SK-N-SH (cell line): ENCODE data around the gene NOXRED1.
"Not testable (repeated sequence)": the region's sequence is repeated elsewhere in the genome, so short reads cannot be mapped to it uniquely, and the experiment has no call there.

Experiments used
- CHD2 ChIP-seq: fragments of 150-350 bp; IDR thresholded peaks from 2 replicates; pipeline ENCODE4 v1.6.1; 2018; ENCODE audit warnings: low read length; ENCODE audit not compliant: partially characterized antibody
- POLR2AphosphoS5 ChIP-seq: IDR thresholded peaks from 2 replicates; pipeline ENCODE4 v1.6.1; 2012; ENCODE audit warnings: low read depth, low read length
- RAD21 ChIP-seq: IDR thresholded peaks from 2 replicates; pipeline ENCODE4 v1.6.1; 2012; ENCODE audit warnings: mild to moderate bottlenecking, low read length
- TCF12 ChIP-seq: IDR thresholded peaks from 2 replicates; pipeline ENCODE4 v1.4.0; 2012
- ZBTB33 ChIP-seq: IDR thresholded peaks from 2 replicates; pipeline ENCODE4 v1.4.0; 2012; ENCODE audit warnings: low read depth, borderline replicate concordance
- TF ChIP-seq, protein P1 (sequence below): fragments of 200-600 bp; sonication (generic); IDR thresholded peaks from 2 replicates; pipeline ENCODE4 v1.6.1; 2017; ENCODE audit warnings: antibody characterized with exemption, mild to moderate bottlenecking, moderate library complexity

DNA sequence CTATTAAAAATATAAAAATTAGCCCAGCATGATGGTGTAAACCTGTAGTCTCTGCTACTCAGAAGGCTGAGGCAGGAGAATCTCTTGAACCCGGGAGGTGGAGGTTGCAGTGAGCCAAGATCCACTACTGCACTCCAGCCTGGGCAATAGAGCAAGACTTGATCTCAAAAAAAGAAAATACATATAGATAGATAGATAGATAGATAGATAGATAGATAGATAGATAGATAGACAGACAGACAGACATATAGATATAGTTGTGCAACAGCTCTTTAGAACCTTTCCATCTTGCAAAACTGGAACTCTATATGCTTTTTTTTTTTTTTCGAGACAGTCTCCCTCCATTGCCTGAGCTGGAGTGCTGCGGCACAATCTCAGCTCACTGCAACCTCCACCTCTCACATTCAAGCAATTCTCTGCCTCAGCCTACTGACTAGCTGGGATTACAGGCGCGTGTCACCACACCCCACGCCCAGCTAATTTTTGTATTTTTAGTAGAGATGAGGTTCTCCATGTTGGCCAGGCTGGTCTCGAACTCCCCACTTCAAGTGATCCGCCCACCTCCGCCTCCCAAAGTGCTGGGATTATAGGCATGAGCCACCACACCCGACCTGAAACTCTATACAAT is 7.8 kb downstream of the NOXRED1 start:
- TF ChIP-seq, protein P1, sequence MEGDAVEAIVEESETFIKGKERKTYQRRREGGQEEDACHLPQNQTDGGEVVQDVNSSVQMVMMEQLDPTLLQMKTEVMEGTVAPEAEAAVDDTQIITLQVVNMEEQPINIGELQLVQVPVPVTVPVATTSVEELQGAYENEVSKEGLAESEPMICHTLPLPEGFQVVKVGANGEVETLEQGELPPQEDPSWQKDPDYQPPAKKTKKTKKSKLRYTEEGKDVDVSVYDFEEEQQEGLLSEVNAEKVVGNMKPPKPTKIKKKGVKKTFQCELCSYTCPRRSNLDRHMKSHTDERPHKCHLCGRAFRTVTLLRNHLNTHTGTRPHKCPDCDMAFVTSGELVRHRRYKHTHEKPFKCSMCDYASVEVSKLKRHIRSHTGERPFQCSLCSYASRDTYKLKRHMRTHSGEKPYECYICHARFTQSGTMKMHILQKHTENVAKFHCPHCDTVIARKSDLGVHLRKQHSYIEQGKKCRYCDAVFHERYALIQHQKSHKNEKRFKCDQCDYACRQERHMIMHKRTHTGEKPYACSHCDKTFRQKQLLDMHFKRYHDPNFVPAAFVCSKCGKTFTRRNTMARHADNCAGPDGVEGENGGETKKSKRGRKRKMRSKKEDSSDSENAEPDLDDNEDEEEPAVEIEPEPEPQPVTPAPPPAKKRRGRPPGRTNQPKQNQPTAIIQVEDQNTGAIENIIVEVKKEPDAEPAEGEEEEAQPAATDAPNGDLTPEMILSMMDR: not testable (repeated sequence)
- TF ChIP-seq POLR2AphosphoS5, ZBTB33, RAD21, TCF12, CHD2: not testable (repeated sequence)
